Endodermal cell (in vitro differentiated cells): ENCODE data around the gene SUSD3. TPM values are rescaled to one million over a fixed set of nuclear protein-coding genes. Genes with fewer than 3 reads are reported as not detected.

Source experiments
- DNase-seq: peaks from one replicate; pipeline ENCODE4 v3.0.0-alpha.2; 2017
- H3K27ac ChIP-seq: 2 replicates; pipeline ENCODE4 v1.5.1; 2013; ENCODE audit warnings: mild to moderate bottlenecking, low read depth, low read length, moderate library complexity
- H3K27me3 ChIP-seq: 2 replicates; pipeline ENCODE4 v1.6.1; 2013; ENCODE audit warnings: mild to moderate bottlenecking, low read length, moderate library complexity; ENCODE audit not compliant: insufficient read depth, control insufficient read depth, poor library complexity, severe bottlenecking
- H3K36me3 ChIP-seq: 2 replicates; pipeline ENCODE4 v1.7.0; 2013; ENCODE audit warnings: mild to moderate bottlenecking, low read length, moderate library complexity; ENCODE audit not compliant: control insufficient read depth, insufficient read depth
- H3K4me1 ChIP-seq: one replicate; pipeline ENCODE4 v1.7.0; 2013; ENCODE audit warnings: low read length; ENCODE audit not compliant: control insufficient read depth, insufficient read depth
- H3K4me3 ChIP-seq: 2 replicates; pipeline ENCODE4 v1.5.1; 2013; ENCODE audit warnings: mild to moderate bottlenecking, low read length, moderate library complexity
- H3K9ac ChIP-seq: 2 replicates; pipeline ENCODE4 v1.6.1; 2013; ENCODE audit warnings: mild to moderate bottlenecking, low read length, moderate library complexity; ENCODE audit not compliant: poor library complexity, severe bottlenecking; ENCODE audit errors: extremely low read depth
- H3K9me3 ChIP-seq: 2 replicates; pipeline ENCODE4 v1.6.1; 2013; ENCODE audit warnings: mild to moderate bottlenecking, low read length, moderate library complexity; ENCODE audit not compliant: control insufficient read depth
- H3K27ac Mint-ChIP-seq: 2 replicates; pipeline ENCODE4 v1.8.0; 2020; ENCODE audit warnings: mixed read lengths
- H3K27me3 Mint-ChIP-seq: 2 replicates; pipeline ENCODE4 v1.8.0; 2021; ENCODE audit warnings: mild to moderate bottlenecking, mixed read lengths; ENCODE audit not compliant: insufficient read depth
- H3K36me3 Mint-ChIP-seq: 2 replicates; pipeline ENCODE4 v1.8.0; 2020; ENCODE audit warnings: low read depth, mixed read lengths
- H3K4me1 Mint-ChIP-seq: 2 replicates; pipeline ENCODE4 v1.8.0; 2020; ENCODE audit warnings: mixed read lengths
- H3K4me3 Mint-ChIP-seq: 2 replicates; pipeline ENCODE4 v1.8.0; 2020; ENCODE audit warnings: mild to moderate bottlenecking, moderate library complexity, mixed read lengths
- H3K9me3 Mint-ChIP-seq: 2 replicates; pipeline ENCODE4 v1.8.0; 2020; ENCODE audit warnings: mild to moderate bottlenecking, mixed read lengths
- CTCF ChIP-seq: fragments of 200-600 bp; sonication (generic); conservative IDR thresholded peaks from 2 replicates; pipeline ENCODE4 v1.5.0; 2021; ENCODE audit warnings: antibody characterized with exemption, mild to moderate bottlenecking
- WGBS, 2 experiments: methylation state at CpG; one replicate each; pipeline versions ENCODE4 v1.1.5 to v1.1.7; 2013; ENCODE audit warnings: missing lambda C conversion rate in 2 of 2, mixed read lengths in 1 of 2; ENCODE audit not compliant: insufficient coverage in 1 of 2, insufficient read length in 1 of 2; 5-methylcytosine and 5-hydroxymethylcytosine counted together
- total RNA-seq, 2 donors: library from RNA; stranded (reverse); fragmentation: NEBNext Ultra II Directional in 1 of 2; extraction: Animal tissue kit (Norgen Biotek cat#: 25700) in 1 of 2; gene quantifications; 2 replicates in 1 of 2; 3 replicates in 1 of 2; pipeline ENCODE4 v1.2.1, GENCODE V29; 2021

SUSD3 gene
- total RNA-seq, 2 donors from 2014 or later: 5.1 to 5.9 TPM

GRCh38 chr9:93096811-93097382 is 38.4 kb downstream of the SUSD3 start:
- Histone ChIP-seq H3K4me3 (peak overlapping the region; percentile 89), H3K9ac (peak overlapping the region; percentile 44), H3K36me3 (no peaks in the 10 kb centered on the region), H3K9me3 (no peaks in the 10 kb centered on the region), H3K27ac (peak overlapping the region; percentile 17), H3K4me1 (peaks cover 7% of the 10 kb centered on the region), H3K27me3 (no peaks in the 10 kb centered on the region)
- Mint-ChIP-seq H3K4me3 (peak overlapping the region; percentile 74), H3K27me3 (peaks cover 4% of the 10 kb centered on the region), H3K27ac (no peak overlapping the region), H3K4me1 (peaks cover 5% of the 10 kb centered on the region), H3K36me3 (no peaks in the 10 kb centered on the region), H3K9me3 (peaks cover 8% of the 10 kb centered on the region)
- WGBS, 2 experiments: 36 to 40% methylated on average over 14 to 16 of the region's 16 CpGs
- DNase-seq: no peak
- no peak for TF ChIP-seq CTCF

GRCh38 chr9:93097511-93098201 is 39.2 kb downstream of the SUSD3 start:
- no peak overlapping the region for H3K27ac Mint-ChIP-seq
- 77 to 83% methylated on average over 6 to 11 of the region's 11 CpGs for whole genome bisulfite sequencing, 2 experiments

GRCh38 chr9:93098236-93098946 is 39.9 kb downstream of the SUSD3 start:
- Histone ChIP-seq H3K9ac (no peak overlapping the region), H3K9me3 (no peaks in the 10 kb centered on the region), H3K36me3 (no peaks in the 10 kb centered on the region), H3K4me3 (no peak overlapping the region), H3K27me3 (no peaks in the 10 kb centered on the region), H3K4me1 (peaks cover 7% of the 10 kb centered on the region), H3K27ac (no peak overlapping the region)
- peaks cover 4% of the 10 kb centered on the region for H3K27me3 Mint-ChIP-seq
- H3K4me3 Mint-ChIP-seq: no peak overlapping the region
- WGBS, 2 experiments: 82 to 91% methylated on average over 12 to 15 of the region's 15 CpGs
- DNase-seq: peak; percentile 42
- H3K9me3 Mint-ChIP-seq: peaks cover 9% of the 10 kb centered on the region
- no peak overlapping the region for H3K27ac Mint-ChIP-seq
- H3K36me3 Mint-ChIP-seq: no peaks in the 10 kb centered on the region
- H3K4me1 Mint-ChIP-seq: peaks cover 5% of the 10 kb centered on the region
- no peak for TF ChIP-seq CTCF

More at GRCh38 chr9:93097511-93098201, 39.2 kb downstream of the SUSD3 start:
- H3K36me3 ChIP-seq: no peaks in the 10 kb centered on the region
- no peak overlapping the region for H3K9ac ChIP-seq
- H3K27me3 ChIP-seq: no peaks in the 10 kb centered on the region
- TF ChIP-seq CTCF: no peak
- peaks cover 4% of the 10 kb centered on the region for H3K27me3 Mint-ChIP-seq
- peaks cover 8% of the 10 kb centered on the region for H3K9me3 Mint-ChIP-seq
- peak overlapping the region; percentile 74 for H3K4me3 Mint-ChIP-seq
- peaks cover 7% of the 10 kb centered on the region for H3K4me1 ChIP-seq
- H3K4me1 Mint-ChIP-seq: peaks cover 5% of the 10 kb centered on the region
- peak overlapping the region; percentile 21 for H3K27ac ChIP-seq
- no peaks in the 10 kb centered on the region for H3K36me3 Mint-ChIP-seq
- H3K4me3 ChIP-seq: no peak overlapping the region
- DNase-seq: peak; percentile 45
- no peaks in the 10 kb centered on the region for H3K9me3 ChIP-seq
